Suprapubic skin (tissue), 4 donors: ENCODE results near the gene ANKMY1. TPM values are rescaled to one million over a fixed set of nuclear protein-coding genes. Genes with fewer than 3 reads are reported as not detected.

Experiments used
- DNase-seq, 2 donors: peaks; one replicate each; pipeline ENCODE4 v3.0.0-alpha.2; 2019; ENCODE audit warnings: low spot score in 2 of 2
- H3K27ac ChIP-seq: fragments of 200-600 bp; sonication (generic); one replicate; pipeline ENCODE4 v1.5.1; 2019
- H3K27me3 ChIP-seq: fragments of 200-600 bp; sonication (generic); one replicate; pipeline ENCODE4 v1.5.1; 2019
- H3K36me3 ChIP-seq: fragments of 200-600 bp; sonication (generic); one replicate; pipeline ENCODE4 v1.5.1; 2019
- H3K4me1 ChIP-seq: fragments of 200-600 bp; sonication (generic); one replicate; pipeline ENCODE4 v1.5.1; 2019
- H3K4me3 ChIP-seq: fragments of 200-600 bp; sonication (generic); one replicate; pipeline ENCODE4 v1.5.1; 2019; ENCODE audit warnings: mild to moderate bottlenecking
- H3K9me3 ChIP-seq: fragments of 200-600 bp; sonication (generic); one replicate; pipeline ENCODE4 v1.5.1; 2019
- EP300 ChIP-seq: sonication (generic); formaldehyde crosslinking; IDR thresholded peaks from one replicate; pipeline ENCODE4 v1.6.1; 2017; ENCODE audit warnings: antibody characterized with exemption
- POLR2A ChIP-seq, 2 donors: fragments of 450-650 bp; IDR thresholded peaks; one replicate each; pipeline ENCODE4 v1.6.1; 2017; ENCODE audit warnings: antibody characterized with exemption in 2 of 2, mild to moderate bottlenecking in 2 of 2, moderate library complexity in 2 of 2
- POLR2AphosphoS5 ChIP-seq, 3 donors: sonication (generic); formaldehyde crosslinking; IDR thresholded peaks; one replicate each; pipeline ENCODE4 v1.6.1; 2017; ENCODE audit warnings: antibody characterized with exemption in 3 of 3
- WGBS: methylation state at CpG from one replicate; pipeline ENCODE4 v1.1.5; 2018; 5-methylcytosine and 5-hydroxymethylcytosine counted together
- total RNA-seq, 4 donors: library from RNA; depleted of rRNA; stranded (reverse); fragments of >200 nt; gene quantifications; one replicate each; pipeline ENCODE4 v1.1.0, GENCODE V29; 2016
- TF ChIP-seq, protein P1 (sequence below), 2 donors: fragments of 200-600 bp in 1 of 2; fragments of 450-650 bp in 1 of 2; sonication (generic) in 1 of 2; IDR thresholded peaks; one replicate each; pipeline ENCODE4 v1.5.1; 2016 to 2019; ENCODE audit warnings: antibody characterized with exemption in 2 of 2, mild to moderate bottlenecking in 1 of 2, moderate library complexity in 1 of 2

ANKMY1 gene
- total RNA-seq, result 10 to 100 TPM; 12.2 to 52.1 (median 23.0) TPM

DNA sequence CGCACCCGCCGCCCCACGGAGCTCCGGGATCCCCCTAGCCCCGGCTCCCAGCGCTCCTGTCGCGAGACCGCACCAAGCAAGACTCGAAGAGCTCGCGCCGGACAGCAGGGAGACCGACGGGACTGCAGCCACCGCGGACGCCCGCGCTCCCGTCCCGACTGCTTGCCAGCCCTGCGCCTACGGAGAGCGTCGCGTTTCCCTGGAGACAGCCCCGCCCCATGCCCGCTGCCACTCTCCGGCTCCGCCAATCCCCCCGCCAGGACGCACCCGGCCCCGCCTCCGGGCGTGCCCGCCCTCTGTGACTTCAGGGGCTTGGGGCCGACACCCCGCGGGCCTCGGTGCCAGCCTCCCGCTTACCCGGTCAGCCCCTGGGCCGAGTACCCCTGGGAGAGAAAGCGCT, at the start of gene ANKMY1:
ANKMY1 (minus strand) TSS at position 181 of the 400 bp plus-strand sequence. CDS start 653 bp downstream, outside the sequence.
- H3K4me3 ChIP-seq, result peak within 1 kb of the TSS; percentile 55
- H3K9me3 ChIP-seq, result no peaks in the 10 kb centered on the region
- TF ChIP-seq EP300, result no peak
- no peak for TF ChIP-seq POLR2AphosphoS5 (IDR thresholded peaks at IDR 0.05)
- TF ChIP-seq, protein P1, sequence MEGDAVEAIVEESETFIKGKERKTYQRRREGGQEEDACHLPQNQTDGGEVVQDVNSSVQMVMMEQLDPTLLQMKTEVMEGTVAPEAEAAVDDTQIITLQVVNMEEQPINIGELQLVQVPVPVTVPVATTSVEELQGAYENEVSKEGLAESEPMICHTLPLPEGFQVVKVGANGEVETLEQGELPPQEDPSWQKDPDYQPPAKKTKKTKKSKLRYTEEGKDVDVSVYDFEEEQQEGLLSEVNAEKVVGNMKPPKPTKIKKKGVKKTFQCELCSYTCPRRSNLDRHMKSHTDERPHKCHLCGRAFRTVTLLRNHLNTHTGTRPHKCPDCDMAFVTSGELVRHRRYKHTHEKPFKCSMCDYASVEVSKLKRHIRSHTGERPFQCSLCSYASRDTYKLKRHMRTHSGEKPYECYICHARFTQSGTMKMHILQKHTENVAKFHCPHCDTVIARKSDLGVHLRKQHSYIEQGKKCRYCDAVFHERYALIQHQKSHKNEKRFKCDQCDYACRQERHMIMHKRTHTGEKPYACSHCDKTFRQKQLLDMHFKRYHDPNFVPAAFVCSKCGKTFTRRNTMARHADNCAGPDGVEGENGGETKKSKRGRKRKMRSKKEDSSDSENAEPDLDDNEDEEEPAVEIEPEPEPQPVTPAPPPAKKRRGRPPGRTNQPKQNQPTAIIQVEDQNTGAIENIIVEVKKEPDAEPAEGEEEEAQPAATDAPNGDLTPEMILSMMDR (IDR thresholded peaks at IDR 0.05), result no peak
- TF ChIP-seq POLR2A (IDR thresholded peaks at IDR 0.05), result no peak
- no peaks in the 10 kb centered on the region for H3K27me3 ChIP-seq
- H3K27ac ChIP-seq, result no peak within 1 kb of the TSS
- peaks cover 52% of the 10 kb centered on the region for H3K4me1 ChIP-seq
- WGBS, result 20% methylated on average over 1 of the region's 47 CpGs
- DNase-seq, result peak; percentile 74 to 81
- H3K36me3 ChIP-seq, result peaks cover 12% of the 10 kb centered on the region

DNA sequence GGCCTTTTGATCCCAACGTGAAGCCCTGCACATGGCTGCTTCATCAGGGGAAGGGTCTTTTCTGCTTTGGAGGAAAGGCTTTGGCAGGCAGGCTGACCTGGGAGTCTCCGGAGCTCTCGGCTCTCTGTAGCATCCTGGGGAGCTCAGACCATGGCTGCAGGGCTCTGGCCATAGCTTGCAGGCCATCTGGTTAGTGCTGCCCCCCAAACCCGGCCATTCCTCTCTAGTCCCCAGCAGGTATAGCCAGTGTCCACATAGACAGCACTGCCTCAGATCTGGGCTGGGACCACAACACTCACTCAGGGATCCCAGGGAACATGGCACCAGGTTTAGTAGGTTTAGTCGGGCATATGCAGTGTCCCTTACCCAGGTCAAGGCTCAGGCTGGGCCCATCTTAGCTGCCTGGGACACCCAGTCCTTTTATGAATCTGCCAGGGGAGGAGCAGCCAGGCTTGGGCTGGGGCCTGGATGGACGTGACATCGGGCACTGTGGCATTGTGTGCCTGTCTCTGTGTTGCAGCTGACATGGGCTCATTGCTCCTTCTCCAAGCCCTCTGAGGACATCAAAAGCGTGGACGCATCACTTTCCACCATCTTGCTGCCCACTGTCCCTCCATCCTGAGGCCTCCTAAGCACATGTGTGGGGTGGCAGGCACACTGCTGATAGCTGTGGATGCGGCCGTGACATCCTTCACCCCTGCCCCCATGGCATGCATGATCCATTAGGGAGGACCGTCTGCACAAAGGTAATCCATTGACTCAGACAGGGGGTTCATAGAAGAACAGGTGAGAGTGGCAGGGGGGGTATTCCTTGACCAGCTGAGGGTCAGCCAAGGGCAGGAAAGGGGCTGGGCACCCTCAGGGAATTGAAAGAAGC, 48.3 kb upstream of the ANKMY1 start:
- Histone ChIP-seq H3K36me3 (peaks cover 2% of the 10 kb centered on the region), H3K9me3 (no peaks in the 10 kb centered on the region), H3K4me1 (no peaks in the 10 kb centered on the region), H3K27me3 (no peaks in the 10 kb centered on the region), H3K4me3 (no peak overlapping the region), H3K27ac (no peak overlapping the region)
- no peak for TF ChIP-seq POLR2A (IDR thresholded peaks at IDR 0.05)
- TF ChIP-seq, protein P1 (IDR thresholded peaks at IDR 0.05), result no peak
- TF ChIP-seq EP300, result no peak
- TF ChIP-seq POLR2AphosphoS5 (IDR thresholded peaks at IDR 0.05), result no peak
- DNase-seq, result peak; percentile 52 to 53
- 86% methylated on average over 11 of the region's 12 CpGs for WGBS

- H3K4me3 ChIP-seq, result no peak overlapping the region
- no peaks in the 10 kb centered on the region for H3K9me3 ChIP-seq
- DNase-seq, result peak; percentile 48 to 76
- no peak overlapping the region for H3K27ac ChIP-seq
- WGBS, result 91% methylated on average over 19 of the region's 19 CpGs
- peaks cover 8% of the 10 kb centered on the region for H3K36me3 ChIP-seq
- no peaks in the 10 kb centered on the region for H3K4me1 ChIP-seq
- H3K27me3 ChIP-seq, result no peaks in the 10 kb centered on the region
- TF ChIP-seq, protein P1 (IDR thresholded peaks at IDR 0.05), result no peak
- TF ChIP-seq POLR2A (IDR thresholded peaks at IDR 0.05), result no peak
- TF ChIP-seq POLR2AphosphoS5 (IDR thresholded peaks at IDR 0.05), result no peak
- no peak for TF ChIP-seq EP300
Measured at GRCh38 chr2:240604939-240605716, 47.3 kb upstream of the ANKMY1 start.

DNA sequence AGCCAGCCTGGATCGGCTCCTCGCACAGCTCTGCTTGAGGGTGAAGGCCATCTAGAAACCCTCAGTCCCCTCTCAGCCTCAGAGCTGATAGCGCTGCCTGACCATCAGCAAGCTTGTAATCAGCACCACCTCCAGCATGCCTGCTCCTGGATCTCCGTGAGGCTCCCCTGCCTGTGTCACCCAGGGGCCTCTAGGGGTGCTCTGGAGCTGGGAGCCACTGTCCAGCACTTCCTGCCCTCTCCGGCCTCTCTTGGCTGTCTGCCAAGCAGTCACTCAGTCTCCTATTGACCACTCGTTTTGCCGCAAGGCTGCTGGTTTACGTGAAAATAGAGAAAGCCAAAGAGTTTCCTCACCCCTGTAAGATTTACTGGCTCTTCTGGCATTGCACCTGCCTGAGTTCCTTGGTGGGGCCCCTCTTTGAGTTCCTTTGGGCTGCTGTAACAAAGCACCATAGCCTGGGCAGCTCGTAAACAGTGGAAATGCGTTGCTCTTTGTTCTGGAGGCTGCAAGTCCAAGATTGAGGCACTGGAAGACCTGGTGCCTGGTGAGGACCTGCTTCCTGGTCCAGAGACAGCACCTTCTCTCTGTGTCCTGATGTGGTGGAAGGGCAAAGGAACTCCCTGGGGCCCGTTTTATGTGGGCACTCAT, 46.6 kb upstream of the ANKMY1 start:
- WGBS, result 38% methylated on average over 8 of the region's 11 CpGs
- peaks cover 15% of the 10 kb centered on the region for H3K36me3 ChIP-seq
- H3K27ac ChIP-seq, result no peak overlapping the region
- H3K27me3 ChIP-seq, result no peaks in the 10 kb centered on the region
- TF ChIP-seq EP300, result no peak
- TF ChIP-seq, protein P1 (IDR thresholded peaks at IDR 0.05), result peak in 1 of 2 donors; percentile 47
- TF ChIP-seq POLR2A (IDR thresholded peaks at IDR 0.05), result no peak
- H3K4me1 ChIP-seq, result no peaks in the 10 kb centered on the region
- no peak overlapping the region for H3K4me3 ChIP-seq
- no peaks in the 10 kb centered on the region for H3K9me3 ChIP-seq
- peak; percentile 68 to 76 for DNase-seq
